NCI-H526 (cell line): ENCODE data around the gene RELA.

Source experiments
- DNase-seq, 2 experiments: peaks; one replicate each; lab custom pipeline; 2025; lab: John Stamatoyannopoulos, UW

RELA gene

GRCh38 chr11:65613091-65613928 is 49.4 kb downstream of the RELA start:
- DNase-seq, result peak in 1 of 2 experiments; percentile 53

DNA sequence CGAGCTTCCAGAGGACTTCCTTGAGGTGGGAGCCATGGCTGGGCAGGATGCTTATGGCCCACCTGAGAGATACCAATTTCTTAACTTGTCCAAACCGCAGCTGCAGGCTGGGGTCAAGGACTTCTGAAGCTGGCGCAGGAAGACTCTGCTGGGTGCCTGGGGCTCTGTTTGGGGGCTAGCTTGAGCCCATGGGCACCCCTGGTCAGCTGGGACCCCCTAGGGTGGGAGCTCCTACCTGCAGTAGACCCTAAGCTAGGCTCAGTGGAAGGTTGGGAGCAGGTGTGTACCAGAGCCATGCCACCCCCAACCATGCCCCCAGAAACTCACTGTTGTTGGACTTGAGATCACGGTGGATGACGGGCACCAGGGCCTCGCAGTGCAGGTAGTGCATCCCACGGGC is 50.0 kb downstream of the RELA start:
- DNase-seq, result no peak

GRCh38 chr11:65611758-65612603 is 50.7 kb downstream of the RELA start:
- no peak for DNase-seq

DNA sequence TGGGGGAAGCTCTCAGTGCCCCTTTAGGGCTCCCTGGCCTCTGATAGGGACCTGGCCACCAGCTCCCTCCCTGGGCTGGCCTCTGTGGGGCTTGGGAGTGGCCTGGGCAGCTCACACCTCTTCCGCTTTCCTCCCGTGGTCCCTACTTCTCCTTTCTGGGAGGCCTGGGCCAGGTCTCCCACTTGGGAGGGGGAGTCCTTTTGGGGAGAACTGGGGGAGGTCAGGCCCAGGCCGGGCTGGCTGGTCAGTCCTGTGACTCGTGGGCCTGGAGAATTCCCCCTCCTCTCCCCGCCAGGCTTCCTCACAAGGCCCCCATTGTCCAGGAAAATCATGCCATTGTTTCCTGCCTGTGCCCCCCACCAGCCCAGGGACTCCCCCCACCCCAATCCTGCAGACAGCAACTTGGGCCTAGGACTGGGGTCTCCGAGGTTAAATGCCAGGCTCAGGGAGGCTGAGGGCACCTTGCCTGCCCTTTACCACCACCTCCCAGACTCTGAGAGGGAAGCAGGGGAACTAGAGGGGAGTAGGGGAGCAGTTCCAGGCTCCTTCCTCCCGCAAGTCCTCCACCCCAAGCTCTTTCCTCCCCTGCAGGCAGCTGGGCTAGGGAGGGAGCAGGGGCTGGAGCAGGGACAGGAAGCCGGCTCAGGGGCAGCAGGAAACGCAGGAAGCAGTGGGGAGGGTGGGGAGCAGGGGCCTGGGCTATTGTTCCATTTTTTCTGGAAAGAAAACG is 51.5 kb downstream of the RELA start:
- no peak for DNase-seq

GRCh38 chr11:65610404-65610803 is 52.3 kb downstream of the RELA start:
- no peak for DNase-seq

- DNase-seq, result no peak
Measured at GRCh38 chr11:65609665-65610064, 53.1 kb downstream of the RELA start.

GRCh38 chr11:65609229-65609628 is 53.5 kb downstream of the RELA start:
- DNase-seq, result no peak

DNA sequence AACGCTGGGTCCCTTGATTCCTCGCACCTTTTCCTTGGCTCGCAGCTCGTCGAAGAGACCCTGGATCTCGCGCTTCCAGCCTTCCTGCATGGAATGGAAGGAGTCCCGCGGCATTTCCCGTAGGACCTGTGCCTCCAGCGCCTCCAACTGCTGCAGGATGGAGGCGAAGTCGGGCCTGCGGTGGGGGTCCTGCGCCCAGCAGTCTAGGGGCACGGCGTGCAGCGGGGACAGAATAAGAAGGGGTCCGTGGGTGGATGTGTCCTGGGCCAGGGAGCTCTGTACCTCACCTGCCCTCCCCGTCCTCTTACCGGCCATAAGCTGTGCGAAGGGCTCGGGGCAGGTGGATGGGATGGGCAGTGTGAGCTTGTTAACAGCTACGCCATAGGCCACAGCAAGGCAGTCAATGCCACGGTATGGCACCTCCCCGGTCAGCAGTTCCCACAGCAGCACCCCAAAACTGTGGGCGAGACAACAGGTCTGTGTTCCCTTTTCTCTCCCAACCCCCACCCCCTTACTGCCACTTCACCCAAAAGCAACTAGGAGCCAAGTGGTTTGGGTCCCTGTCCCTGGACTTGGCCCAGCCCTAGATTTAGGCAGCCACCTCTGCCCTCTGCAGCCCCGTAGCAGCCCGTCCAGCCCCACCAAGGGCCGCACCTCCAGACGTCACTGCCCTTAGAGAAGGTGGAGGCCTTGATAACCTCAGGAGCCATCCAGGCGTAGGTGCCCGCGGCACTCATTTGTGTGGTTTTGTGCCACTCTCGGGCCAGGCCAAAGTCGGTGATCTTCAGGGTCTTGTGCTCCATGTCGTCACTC is 54.9 kb downstream of the RELA start:
- DNase-seq, result no peak

GRCh38 chr11:65606876-65607613 is 55.7 kb downstream of the RELA start:
- DNase-seq, result peak; percentile 56 to 80

- DNase-seq, result no peak
Measured at GRCh38 chr11:65604258-65604657, 58.5 kb downstream of the RELA start.
